Frontal cortex (tissue), 4 donors: ENCODE results near the gene GUCD1. TPM values are rescaled to one million over a fixed set of nuclear protein-coding genes. Genes with fewer than 3 reads are reported as not detected.
"Not testable (repeated sequence)": the region's sequence is repeated elsewhere in the genome, so short reads cannot be mapped to it uniquely, and the experiment has no call there.

Source experiments
- DNase-seq, 2 donors: peaks; one replicate each; pipeline ENCODE4 v3.0.0; 2012; ENCODE audit warnings: low spot score in 2 of 2
- FAIRE-seq: peaks from 2 replicates; lab custom pipeline; 2012; peaks lifted over from hg19 to GRCh38; lab: Jason Lieb, UNC
- total RNA-seq: library from RNA; depleted of rRNA; stranded (reverse); fragments of >200 nt; gene quantifications from one replicate; pipeline ENCODE4 v1.2.3, GENCODE V29; 2014
- donor health status: control.
- donor health status: control.
- donor health status: control.

Gene GUCD1
- total RNA-seq, 1 donor from 2014 or later: 35.1 TPM

- no peak for FAIRE-seq
- no peak for DNase-seq
Observed at GRCh38 chr22:24540470-24540869, 14.5 kb downstream of the GUCD1 start.

- FAIRE-seq (no peak), DNase-seq (no peak)
Observed at GRCh38 chr22:24536089-24536488, 18.8 kb downstream of the GUCD1 start.

DNA sequence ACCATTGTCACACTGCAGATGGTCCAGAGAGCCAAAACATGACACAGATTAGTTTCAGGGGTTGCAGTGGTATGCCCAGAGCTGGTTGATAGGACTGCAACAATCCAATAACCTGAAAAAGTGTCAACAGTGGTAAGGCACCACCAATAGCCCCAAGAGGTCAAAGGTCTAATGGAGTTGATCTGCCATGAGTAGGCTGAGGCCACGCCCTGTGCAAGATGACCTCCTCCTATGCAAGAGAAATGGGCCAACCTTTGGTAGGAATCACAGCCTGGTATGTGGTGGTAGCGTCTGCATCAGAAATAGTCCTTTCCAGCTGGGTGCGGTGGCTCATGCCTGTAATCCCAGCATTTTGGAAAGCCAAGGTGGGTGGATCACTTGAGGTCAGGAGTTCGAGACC lies 19.6 kb downstream of the GUCD1 start:
- no peak for DNase-seq
- no peak for FAIRE-seq

DNA sequence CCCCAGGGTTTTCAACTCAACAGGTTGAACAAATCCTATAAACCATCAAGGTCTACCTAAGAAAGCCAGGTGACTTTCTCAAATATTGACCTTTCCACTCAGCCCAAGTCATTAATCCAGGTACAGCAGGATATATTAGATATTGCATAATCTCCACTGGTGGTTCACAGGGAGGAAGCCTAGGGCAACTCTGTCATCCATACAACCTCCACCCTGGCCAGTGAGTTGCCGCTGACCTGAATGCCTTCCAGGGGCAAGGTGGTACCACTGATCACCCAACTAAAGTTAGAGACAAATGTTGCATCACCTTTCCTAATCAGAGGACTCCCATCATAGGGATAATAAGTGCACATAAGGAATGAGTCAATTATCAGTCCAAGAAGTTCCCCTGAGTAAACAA lies 22.9 kb downstream of the GUCD1 start:
- DNase-seq: no peak
- no peak for FAIRE-seq

GRCh38 chr22:24530968-24531367 lies 24.0 kb downstream of the GUCD1 start:
- DNase-seq, FAIRE-seq: not testable (repeated sequence)

DNA sequence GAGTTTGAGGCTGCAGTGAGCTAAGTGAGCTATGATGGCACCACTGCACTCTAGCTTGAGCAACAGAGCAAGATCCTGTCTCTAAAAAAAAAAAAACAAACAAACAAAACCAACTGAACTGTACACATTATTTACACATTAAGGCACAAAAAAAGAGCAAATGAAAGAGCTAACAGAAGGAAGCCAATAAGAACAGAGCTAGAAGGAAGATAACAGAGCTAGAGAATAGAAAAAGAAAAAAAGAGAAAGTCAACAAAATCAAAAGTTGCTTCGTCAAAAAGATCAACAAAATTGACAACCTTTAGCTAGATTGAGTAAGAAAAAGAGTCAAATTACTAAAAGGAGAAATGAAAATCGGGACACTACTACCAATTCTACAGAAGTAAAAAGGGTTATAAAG lies 25.0 kb downstream of the GUCD1 start:
- FAIRE-seq: no peak

DNA sequence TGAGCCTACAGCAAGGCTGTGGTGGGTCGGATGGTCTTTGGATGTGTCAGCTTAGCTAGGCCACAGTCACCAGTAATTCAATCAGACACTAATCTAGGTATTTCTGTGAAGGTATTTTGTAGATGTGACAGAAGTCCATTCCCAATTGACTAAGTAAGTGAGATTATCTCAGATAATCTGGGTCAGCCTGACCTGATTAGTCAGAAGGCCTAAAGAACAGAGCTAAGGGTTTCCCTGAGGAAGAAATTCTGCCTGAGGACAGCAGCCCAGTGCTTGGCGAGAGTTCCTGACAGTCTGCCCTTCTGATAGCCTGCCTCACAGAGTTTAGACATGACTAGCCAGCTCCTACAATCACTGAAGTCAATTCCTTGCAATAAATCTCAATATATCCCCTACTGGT lies 28.7 kb downstream of the GUCD1 start:
- FAIRE-seq (no peak), DNase-seq (no peak)

More for the DNA sequence above, 25.0 kb downstream of the GUCD1 start:
- DNase-seq: no peak

GRCh38 chr22:24525416-24526037 lies 29.4 kb downstream of the GUCD1 start:
- FAIRE-seq: no peak

DNA sequence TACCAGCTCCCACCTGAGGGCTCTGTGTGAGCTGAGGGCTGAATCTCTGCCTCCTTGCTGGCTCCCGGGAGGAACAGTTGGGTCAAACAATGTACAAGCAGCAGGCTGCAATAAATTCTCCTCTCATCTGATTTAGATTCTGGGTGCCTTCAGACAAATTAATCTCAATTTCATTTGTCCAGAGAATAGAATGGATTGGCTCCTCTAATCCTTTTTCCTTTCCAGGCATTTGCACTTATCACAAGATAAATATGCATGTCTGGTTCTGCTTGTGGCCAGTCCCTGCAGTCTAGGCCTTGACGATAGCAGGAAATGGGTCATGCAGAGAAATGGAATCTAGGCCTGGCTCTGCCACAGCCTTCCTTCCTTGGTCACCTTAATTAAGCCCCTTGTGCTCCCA lies 31.1 kb downstream of the GUCD1 start:
- no peak for DNase-seq
- no peak for FAIRE-seq

More at GRCh38 chr22:24525416-24526037, 29.4 kb downstream of the GUCD1 start:
- peak; percentile 50 to 82 for DNase-seq

GRCh38 chr22:24521791-24522245 lies 33.1 kb downstream of the GUCD1 start:
- DNase-seq (peak in 1 of 2 donors; percentile 48), FAIRE-seq (no peak)

DNA sequence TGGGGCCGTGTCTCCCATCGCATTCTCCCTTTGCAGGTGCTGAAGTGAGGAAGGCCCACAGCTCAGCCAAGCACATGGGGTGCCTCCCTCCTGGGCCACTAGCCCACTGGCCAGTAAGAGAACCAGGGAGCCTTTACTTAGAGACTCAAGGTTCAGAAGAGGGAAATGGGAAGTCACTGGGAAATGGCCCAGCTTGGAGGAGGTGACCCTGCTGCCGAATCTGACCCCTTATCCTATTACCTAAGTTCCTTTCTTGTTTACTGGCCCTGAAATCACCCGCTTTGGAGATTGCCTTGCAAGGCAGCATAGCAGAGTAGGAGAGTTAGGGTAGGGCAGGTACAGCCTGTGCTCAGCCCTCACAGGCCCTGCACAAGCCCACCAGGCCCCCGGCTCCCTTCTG lies 35.4 kb downstream of the GUCD1 start:
- DNase-seq (no peak), FAIRE-seq (no peak)

DNA sequence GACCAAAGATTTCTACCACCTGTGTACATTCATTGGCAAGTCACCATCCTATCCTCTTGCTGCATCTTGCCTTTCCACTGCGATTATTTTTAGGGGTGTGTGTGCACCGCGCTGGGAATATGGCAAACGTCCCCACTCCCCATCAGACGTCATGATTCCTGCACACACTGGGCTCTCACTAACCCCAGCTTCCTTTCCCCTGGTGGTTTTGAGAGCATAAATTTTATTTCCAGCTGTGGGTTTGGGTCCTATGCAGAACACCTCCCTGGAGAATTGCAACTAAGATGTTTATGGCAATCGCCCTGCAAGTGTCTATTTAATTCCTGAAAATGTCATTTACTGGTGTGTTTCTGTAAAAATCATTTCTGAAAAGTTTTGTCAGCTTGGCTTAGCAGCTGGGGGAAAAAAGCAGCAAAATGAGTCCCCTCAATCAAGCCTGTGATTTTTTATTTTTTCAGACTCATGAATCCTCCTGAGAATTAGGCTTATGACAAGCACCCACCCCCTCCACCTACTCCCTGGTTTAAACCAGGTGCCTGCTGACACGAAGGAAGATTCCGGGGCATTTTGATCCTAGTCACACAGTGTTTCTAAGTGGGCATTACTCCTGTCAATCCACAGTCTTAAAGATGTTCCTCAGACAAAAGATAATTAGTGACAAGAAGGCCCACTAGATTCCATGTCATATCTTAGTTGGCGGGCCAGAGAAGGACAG lies 36.0 kb downstream of the GUCD1 start:
- DNase-seq (no peak), FAIRE-seq (no peak)

GRCh38 chr22:24518228-24518627 lies 36.7 kb downstream of the GUCD1 start:
- no peak for FAIRE-seq
- no peak for DNase-seq

DNA sequence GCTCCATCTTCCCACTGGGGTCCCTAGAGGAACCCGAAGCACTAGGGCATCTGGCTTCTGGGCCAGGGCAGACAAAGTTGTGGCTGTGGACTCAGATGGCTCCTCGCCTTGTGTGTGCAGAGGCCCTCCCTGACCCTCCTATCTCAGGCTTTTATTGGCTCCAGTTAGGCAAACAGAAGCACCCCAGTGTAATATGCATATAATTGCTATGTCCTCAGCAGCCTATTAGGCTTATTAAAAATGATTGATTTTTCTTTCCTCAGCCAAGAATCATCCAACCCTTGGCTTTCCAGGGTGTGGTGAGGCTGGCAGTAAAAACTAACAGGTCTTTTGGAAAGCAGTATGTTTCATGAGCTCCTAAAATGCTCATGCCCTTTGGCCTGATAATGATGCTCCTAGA lies 37.5 kb downstream of the GUCD1 start:
- DNase-seq (no peak), FAIRE-seq (no peak)

DNA sequence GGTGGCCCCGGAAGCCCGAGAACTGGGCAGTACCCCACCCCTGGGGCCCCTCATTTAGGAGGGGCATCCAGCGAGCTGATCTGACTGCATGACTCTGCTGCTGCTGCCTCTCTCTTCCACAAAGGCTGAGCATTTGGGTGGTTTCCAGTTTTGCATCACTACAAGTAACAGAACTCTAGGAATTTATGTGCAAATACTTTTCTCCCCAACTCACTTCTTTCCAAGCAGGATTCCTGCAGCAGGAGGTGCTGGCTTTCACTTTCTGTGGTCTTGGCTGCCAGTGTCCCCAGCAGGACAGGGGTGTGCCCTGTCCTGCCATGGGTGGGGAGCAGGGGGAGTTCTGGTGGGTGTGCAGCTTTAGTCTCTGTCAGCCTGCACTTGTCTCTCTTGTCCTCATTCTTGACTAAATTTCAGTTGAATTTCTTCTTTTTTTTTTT lies 38.6 kb downstream of the GUCD1 start:
- no peak for FAIRE-seq
- no peak for DNase-seq

- DNase-seq (no peak), FAIRE-seq (no peak)
Observed at GRCh38 chr22:24515027-24515338, 40.0 kb downstream of the GUCD1 start.

DNA sequence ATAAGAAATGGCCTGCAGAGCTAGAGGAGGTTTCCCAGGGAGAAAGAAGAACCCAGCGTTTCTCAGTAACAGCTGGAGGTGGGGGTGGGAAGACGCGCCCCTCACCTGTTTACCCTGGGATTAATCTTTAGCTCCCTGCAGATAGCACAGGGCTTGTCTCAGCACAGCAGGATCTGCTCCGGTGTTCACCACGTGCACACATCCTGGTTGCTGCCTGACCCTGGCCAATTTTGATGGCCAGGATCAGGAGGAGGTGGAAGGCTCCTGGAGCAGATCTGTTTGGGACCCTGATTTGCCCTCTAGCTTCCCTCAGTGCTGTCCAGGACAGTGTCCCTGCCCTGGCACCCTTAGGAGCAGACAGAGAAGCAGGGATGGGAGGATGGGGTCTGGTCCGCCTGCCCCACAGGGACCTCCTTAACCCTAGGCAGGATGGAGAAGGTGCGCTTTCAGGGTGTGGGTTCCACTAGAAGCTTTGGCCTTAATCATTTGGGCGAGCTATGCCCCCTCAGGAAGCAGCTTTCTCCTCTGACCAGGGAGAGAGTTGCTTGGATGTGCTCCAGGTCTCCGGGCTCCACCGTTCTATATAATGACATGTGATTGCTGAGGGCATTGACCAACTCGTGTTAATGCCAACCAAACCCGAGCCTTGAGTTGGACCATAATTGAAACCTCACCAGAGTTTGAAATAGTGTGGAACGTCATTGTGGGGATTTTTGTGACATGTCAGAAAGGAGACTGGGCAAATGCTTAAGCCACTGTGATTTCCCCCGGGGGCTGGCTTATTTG lies 40.5 kb downstream of the GUCD1 start:
- FAIRE-seq: no peak
- no peak for DNase-seq

- DNase-seq (no peak), FAIRE-seq (no peak)
Observed at GRCh38 chr22:24513378-24514240, 41.3 kb downstream of the GUCD1 start.

DNA sequence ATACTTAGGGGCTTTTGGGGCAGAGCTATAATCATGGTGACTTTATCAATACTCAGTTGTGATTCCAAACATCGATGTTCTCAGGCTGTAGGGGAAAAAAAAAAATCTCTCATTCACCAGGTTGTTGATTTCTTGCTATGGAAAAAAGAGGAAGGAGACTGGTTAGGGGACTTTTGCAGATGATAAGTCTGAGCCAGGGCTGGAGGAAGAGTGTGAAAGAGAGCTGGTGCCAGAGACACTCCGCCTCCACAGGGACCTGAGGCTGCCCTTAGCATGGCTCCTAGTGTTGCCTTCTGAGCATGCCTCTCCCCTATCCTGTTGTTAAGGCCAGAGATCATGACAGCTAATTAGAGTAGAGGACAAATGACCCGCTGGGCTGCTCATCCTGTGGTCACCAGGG lies 42.9 kb downstream of the GUCD1 start:
- DNase-seq (no peak), FAIRE-seq (no peak)
